OCI-M2 (cell line): ENCODE results near the gene DNAH1.

ENCODE experiments used
- DNase-seq: peaks from one replicate; lab custom pipeline; 2025; ENCODE audit not compliant: unreplicated experiment; lab: John Stamatoyannopoulos, UW

DNAH1 gene

GRCh38 chr3:52356126-52356525 lies 40.0 kb downstream of the DNAH1 start:
- no peak for DNase-seq

GRCh38 chr3:52357151-52358080 lies 41.3 kb downstream of the DNAH1 start:
- DNase-seq: no peak

GRCh38 chr3:52358362-52358940 lies 42.3 kb downstream of the DNAH1 start:
- DNase-seq: no peak

- no peak for DNase-seq
These were observed 43.2 kb downstream of the DNAH1 start for GRCh38 chr3:52359116-52359855.

- no peak for DNase-seq
These were observed 44.9 kb downstream of the DNAH1 start for GRCh38 chr3:52361011-52361410.

GRCh38 chr3:52361454-52361853 lies 45.3 kb downstream of the DNAH1 start:
- DNase-seq: no peak

GRCh38 chr3:52361898-52362297 lies 45.8 kb downstream of the DNAH1 start:
- no peak for DNase-seq

- no peak for DNase-seq
These were observed 48.4 kb downstream of the DNAH1 start for GRCh38 chr3:52364322-52365035.

DNA sequence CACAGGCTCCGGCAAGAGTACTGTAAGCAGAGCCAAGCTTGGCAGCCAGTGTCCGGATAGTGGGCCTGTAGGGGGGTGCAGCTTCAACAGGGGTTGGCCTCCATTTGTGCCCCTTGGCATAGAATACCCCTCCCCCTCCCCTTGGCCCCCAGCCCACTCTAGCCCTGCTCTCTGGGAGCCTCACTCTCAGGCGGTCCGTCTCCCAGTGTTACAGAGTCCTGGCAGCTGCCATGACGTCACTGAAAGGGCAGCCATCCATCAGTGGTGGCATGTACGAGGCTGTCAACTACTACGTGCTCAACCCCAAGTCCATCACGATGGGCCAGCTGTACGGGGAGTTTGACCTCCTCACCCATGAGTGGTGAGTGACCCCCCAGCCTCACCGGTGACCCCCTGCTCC lies 50.4 kb downstream of the DNAH1 start:
- DNase-seq: no peak

- no peak for DNase-seq
These were observed 52.1 kb downstream of the DNAH1 start for GRCh38 chr3:52367891-52368880.

GRCh38 chr3:52370531-52370930 lies 54.4 kb downstream of the DNAH1 start:
- DNase-seq: no peak

DNA sequence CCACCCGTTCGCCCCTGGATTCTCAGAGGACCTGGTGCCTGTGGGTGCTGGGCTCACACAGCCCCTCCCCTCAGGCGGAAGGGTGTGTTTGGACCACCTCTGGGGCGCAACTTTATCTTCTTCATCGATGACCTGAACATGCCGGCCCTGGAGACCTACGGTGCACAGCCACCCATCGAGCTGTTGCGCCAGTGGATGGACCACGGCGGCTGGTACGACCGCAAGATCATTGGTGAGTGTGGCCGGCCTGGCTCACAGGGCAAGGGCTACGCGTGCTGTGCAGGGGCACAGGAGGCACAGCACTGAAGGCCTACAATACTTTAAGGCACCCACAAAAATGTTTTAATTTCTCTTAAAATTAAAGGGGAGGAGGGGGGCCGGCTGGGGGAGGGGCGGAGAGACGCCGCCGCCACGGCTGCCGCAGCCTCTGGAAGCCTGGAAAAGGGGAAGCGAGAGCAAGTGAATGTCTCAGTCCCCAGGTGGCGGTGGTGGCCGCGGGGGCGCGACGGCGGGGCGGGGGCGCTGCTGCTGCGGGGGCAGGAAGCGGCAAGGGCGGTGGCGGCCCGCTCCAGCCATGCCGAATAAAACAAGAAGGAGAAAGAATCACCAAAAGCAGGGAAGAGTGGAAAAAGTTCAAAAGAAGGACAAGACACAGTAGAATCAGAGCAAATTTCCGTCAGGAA lies 56.8 kb downstream of the DNAH1 start:
- no peak for DNase-seq

GRCh38 chr3:52373676-52374075 lies 57.6 kb downstream of the DNAH1 start:
- no peak for DNase-seq

- DNase-seq: no peak
These were observed 58.1 kb downstream of the DNAH1 start for GRCh38 chr3:52374173-52374572.

DNA sequence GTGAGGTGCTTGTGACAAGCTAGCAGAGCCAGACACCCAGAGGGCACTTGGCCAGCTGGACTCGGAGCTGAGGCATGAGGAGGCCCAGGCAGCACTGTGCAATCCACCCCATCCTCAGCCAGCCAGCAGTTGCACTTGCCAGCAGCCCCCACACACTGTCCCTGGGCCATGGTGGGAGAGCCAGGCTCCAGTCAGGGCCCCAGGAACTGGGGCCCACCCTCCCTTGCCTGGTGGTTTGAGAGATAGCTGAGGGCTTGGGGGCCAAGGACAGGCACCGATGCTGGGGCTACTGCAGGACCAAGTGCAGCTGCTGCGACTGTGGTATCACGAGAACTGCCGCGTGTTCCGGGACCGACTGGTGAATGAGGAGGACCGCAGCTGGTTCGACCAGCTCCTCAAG lies 63.5 kb downstream of the DNAH1 start:
- DNase-seq: no peak

DNA sequence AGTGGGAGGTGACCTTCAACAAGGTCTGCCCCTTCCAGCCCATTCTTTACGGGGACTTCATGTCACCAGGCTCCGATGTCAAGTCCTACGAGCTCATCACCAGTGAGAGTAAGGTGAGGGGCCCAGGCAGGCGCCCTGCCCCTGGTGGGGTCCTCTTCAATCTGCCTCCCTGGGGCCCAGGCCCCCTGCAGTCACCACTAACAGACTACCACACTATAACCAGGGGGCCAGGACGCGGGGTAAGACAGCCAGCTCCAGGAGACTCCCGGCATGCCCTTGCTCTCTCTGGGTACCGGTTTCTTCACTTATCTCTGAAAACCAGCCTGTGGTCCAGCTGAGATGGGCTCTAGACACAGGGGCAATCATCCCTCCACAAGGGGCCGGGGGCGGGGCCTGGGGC lies 63.9 kb downstream of the DNAH1 start:
- no peak for DNase-seq

DNA sequence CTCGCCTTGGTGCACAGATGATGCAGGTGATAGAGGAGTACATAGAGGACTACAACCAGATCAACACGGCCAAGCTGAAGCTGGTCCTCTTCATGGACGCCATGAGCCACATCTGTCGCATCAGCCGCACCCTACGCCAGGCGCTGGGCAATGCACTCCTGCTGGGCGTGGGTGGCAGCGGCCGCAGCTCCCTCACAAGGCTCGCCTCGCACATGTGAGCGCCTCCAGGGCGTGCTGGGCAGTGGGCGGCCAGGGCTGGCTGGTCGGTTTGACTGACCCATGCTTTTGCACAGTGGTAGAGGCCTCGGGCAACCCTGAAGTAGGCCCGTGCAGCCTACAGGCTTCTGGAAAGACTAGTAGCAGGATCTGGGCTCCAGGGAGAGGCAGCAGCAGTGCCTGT lies 65.5 kb downstream of the DNAH1 start:
- no peak for DNase-seq

- no peak for DNase-seq
These were observed 67.3 kb downstream of the DNAH1 start for GRCh38 chr3:52383446-52383845.

DNA sequence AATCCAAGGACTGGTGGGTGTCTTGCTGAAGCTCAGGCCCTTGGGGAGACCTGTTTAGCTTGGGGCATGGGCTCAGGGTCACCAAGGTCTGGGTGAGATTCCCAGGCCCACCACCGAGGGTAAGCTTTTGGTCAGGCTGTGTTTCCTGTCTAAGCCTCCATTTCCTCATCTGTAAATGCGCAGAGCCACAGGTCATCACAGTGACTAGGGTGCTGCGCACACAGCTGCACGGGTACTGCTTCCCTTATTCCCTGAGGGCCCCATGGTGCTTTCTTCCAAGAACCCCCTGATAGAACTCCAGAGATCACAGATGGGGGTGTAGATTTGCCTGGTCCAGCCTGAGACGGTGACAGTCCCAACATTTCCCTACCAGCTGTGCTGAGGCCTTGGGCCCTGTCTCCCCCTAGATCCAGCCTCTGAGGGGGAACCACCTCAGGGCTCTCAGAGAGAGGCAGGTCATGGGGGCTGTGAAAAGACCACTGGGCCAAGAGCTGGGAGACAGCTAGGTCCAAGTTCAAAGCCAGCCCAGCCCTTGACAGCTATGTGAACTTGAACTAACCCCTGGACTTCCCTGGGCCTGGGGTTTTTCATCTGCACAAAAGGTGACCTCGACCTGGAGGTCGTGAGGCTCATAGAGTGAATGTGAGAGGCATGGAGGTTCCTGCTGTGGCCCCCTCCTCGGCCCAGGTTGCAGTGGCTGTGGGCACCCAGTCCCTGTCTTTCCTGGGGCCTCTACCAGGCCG lies 68.1 kb downstream of the DNAH1 start:
- DNase-seq: no peak
